HS-5 (cell line): ENCODE data around the gene RASSF3.

ENCODE experiments used
- DNase-seq: peaks from one replicate; pipeline ENCODE4 v3.0.0-alpha.2; 2012; ENCODE audit warnings: low read depth

The RASSF3 gene

GRCh38 chr12:64724201-64724745 lies 114.0 kb downstream of the RASSF3 start:
- no peak for DNase-seq

DNA sequence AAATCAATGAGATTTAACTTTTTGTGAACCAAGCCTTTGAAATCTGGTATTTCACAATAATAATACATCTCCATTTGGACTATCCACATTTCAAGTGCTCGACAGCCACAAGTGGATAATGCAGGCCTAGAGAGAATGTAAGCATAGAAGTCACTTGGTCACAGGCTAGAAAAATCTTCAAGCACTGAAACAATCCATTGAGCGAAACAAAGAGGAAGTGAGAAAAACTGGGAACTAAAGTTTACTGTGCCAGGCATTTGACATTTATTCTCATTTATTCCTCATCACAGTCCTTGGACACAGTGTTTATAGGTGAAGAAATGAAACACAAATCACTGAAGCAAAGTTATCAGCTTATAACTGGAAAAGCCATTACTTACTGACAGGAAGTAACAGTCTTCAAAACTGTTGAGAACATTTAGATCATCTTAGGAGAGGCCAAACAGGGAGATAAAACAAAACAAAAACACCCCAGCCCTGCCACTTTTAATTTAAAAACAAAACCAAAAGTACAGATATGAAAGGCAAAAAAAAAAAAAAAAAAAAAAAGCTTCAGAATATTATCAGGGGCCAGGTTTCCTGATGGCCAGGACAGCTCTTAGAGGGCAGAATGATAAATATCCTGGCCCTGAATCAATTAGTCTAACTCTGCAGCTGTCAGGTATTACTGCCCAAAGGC lies 119.8 kb downstream of the RASSF3 start:
- DNase-seq, result no peak

DNA sequence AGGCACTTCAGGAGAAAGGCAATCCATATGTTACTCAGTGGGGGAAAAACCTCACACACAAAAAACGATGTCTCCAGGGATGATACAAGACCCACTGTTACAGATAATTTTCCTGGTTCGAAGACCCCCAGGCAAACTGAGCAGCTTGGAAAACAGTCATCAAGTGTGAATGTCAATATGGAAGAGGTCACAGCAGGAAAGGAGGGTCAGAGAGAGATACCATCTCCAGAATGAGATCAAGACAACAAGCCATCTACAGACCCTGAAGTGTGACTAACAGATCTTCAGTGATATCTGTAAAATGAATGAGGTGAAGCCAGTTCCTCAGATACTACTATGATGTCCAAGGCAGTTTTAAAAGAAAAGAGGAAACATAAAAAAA lies 120.3 kb downstream of the RASSF3 start:
- DNase-seq, result no peak

- DNase-seq, result no peak
Observed at GRCh38 chr12:64731683-64732082, 121.4 kb downstream of the RASSF3 start.

DNA sequence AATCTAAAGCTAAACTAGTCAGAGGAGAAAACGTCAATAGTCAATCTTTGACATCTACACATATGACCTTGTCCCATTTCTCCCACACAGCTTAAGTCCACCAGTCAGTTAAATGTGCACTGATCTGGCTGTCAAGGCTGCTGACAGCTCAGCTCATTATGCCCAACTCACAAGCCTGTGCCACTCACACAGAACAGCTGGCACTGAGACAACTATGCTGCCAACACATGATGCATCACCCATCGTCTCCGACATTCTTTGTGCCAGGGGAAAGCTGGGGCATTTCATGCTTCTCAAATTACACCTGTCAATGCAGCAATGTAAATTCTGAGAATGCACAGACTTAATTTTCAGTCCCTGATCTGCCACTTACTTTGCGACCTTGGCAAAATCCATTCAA lies 123.6 kb downstream of the RASSF3 start:
- peak; percentile 29 for DNase-seq

- no peak for DNase-seq
Observed at GRCh38 chr12:64735442-64735841, 125.1 kb downstream of the RASSF3 start.

- DNase-seq, result no peak
Observed at GRCh38 chr12:64736771-64737170, 126.5 kb downstream of the RASSF3 start.

- no peak for DNase-seq
Observed at GRCh38 chr12:64737539-64737938, 127.2 kb downstream of the RASSF3 start.

DNA sequence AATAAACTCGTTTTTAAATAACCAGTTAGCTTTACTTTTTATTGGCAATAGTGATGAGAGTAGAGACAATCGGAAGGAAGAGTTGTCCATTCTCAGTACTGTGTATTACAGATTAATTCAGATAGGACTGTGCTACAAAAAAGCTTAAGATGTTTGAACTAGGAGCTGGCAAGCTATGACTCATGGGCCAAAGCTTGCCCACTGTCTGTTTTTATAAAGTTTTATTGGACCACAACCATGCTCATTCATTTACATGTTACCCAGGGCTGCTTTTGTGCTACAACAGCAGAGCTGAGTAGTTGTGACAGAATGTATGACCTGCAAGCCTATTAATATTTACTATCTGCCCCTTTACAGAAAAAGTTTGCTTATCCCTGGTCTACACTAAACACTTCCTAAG lies 129.5 kb downstream of the RASSF3 start:
- peak; percentile 19 for DNase-seq

- no peak for DNase-seq
Observed at GRCh38 chr12:64740646-64741045, 130.4 kb downstream of the RASSF3 start.

GRCh38 chr12:64742416-64742815 lies 132.1 kb downstream of the RASSF3 start:
- no peak for DNase-seq

- DNase-seq, result no peak
Observed at GRCh38 chr12:64743206-64743605, 132.9 kb downstream of the RASSF3 start.

DNA sequence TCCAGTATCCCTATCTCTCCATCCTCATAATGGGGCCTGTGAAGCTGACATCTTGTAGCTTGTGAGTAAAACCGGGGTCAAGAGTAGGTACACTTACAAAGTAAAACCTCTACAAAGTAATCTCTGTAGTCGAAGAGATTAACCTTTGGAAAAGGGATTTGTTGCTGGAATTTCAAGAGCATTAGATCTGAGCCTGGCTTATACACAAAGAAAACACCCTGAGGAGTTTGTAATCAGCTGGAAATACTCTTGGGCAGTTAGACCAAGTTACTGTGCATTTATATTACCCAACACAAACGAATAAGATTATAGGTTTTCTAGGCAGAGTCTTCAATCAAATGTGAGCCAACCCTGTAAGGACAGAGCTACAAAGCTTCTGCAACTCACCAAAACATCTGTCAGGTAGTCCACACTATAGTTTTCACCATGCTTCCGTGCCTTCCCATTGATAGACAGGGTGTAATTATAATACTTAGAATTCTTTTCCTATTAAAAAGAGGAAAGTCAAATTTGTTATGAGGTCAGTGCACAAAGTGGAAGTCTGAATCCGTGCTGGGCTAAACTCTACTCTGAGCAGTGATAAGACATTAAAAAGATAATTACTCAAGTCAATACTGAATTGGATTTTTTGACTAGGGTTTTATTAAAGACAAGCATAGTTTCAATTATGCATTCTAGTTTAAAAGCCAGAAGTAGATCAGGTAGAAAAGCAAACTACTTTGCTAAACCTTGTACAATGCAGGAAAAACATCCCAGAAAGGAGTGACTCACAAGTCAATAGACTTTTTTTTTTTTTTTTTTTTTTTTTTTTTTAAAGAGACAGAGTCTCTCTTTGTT lies 134.3 kb downstream of the RASSF3 start:
- DNase-seq, result no peak

DNA sequence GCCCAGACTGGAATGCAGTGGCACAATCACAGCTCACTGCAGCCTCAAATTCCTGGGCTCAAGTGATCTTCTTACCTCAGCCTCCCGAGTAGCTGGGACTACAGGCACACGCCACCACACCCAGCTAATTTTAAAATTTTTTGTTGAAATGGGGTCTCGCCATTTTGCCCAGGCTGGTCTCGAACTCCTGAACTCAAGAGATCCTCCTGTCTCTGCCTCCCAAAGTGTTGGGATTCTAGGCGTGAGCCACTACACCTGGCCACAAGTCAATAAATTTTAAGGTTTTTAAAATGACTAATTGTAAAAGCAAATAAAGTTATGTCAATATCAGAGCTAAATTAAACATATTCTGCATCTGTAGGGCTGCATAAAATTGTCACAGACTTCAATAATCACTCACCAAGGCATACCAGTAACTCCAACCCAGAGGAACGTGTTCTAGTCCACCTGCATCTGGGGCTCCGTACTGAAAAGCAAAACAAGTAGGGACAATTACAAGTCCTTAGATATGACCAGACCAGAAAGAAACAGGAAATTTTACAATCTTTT lies 135.0 kb downstream of the RASSF3 start:
- no peak for DNase-seq

GRCh38 chr12:64745980-64746379 lies 135.7 kb downstream of the RASSF3 start:
- no peak for DNase-seq

- peak; percentile 35 for DNase-seq
Observed at GRCh38 chr12:64746663-64747062, 136.4 kb downstream of the RASSF3 start.
